Stimulated activated CD8-positive, alpha-beta memory T cell treated with anti-CD3 and anti-CD28 coated beads, Interleukin-2, amount 100 ng/mL, for 1 hour (primary cell): ENCODE measurements around the gene ZCCHC24.

ENCODE experiments used
- DNase-seq, 2 donors: peaks; one replicate each; pipeline ENCODE4 v3.0.0-alpha.2; 2020; ENCODE audit warnings: low read depth in 2 of 2

The ZCCHC24 gene

GRCh38 chr10:79431428-79431827 is 14.0 kb downstream of the ZCCHC24 start:
- DNase-seq, result no peak

GRCh38 chr10:79430936-79431335 is 14.5 kb downstream of the ZCCHC24 start:
- no peak for DNase-seq

GRCh38 chr10:79430325-79430905 is 15.0 kb downstream of the ZCCHC24 start:
- no peak for DNase-seq

- no peak for DNase-seq
These were observed 15.7 kb downstream of the ZCCHC24 start for GRCh38 chr10:79429751-79430150.

- no peak for DNase-seq
These were observed 17.5 kb downstream of the ZCCHC24 start for GRCh38 chr10:79427965-79428364.

GRCh38 chr10:79425074-79425532 is 20.3 kb downstream of the ZCCHC24 start:
- DNase-seq, result no peak

- no peak for DNase-seq
These were observed 21.0 kb downstream of the ZCCHC24 start for GRCh38 chr10:79424221-79425073.

- no peak for DNase-seq
These were observed 23.1 kb downstream of the ZCCHC24 start for GRCh38 chr10:79422178-79422892.

- no peak for DNase-seq
These were observed 24.3 kb downstream of the ZCCHC24 start for GRCh38 chr10:79420974-79421688.

GRCh38 chr10:79418886-79419595 is 26.4 kb downstream of the ZCCHC24 start:
- no peak for DNase-seq

- DNase-seq, result no peak
These were observed 27.1 kb downstream of the ZCCHC24 start for GRCh38 chr10:79418274-79418673.

GRCh38 chr10:79417731-79418130 is 27.7 kb downstream of the ZCCHC24 start:
- no peak for DNase-seq

GRCh38 chr10:79417266-79417665 is 28.2 kb downstream of the ZCCHC24 start:
- DNase-seq, result no peak

GRCh38 chr10:79416578-79417255 is 28.7 kb downstream of the ZCCHC24 start:
- no peak for DNase-seq

- DNase-seq, result no peak
These were observed 29.5 kb downstream of the ZCCHC24 start for GRCh38 chr10:79415736-79416577.

GRCh38 chr10:79414714-79415113 is 30.7 kb downstream of the ZCCHC24 start:
- DNase-seq, result no peak

GRCh38 chr10:79413196-79413595 is 32.2 kb downstream of the ZCCHC24 start:
- no peak for DNase-seq

GRCh38 chr10:79412516-79412915 is 32.9 kb downstream of the ZCCHC24 start:
- DNase-seq, result no peak

- DNase-seq, result no peak
These were observed 33.6 kb downstream of the ZCCHC24 start for GRCh38 chr10:79411546-79412495.
